Measurements from ENCODE around the gene CCT6B. TPM values are rescaled to one million over a fixed set of nuclear protein-coding genes. Genes with fewer than 3 reads are reported as not detected.

CCT6B gene, protein sequence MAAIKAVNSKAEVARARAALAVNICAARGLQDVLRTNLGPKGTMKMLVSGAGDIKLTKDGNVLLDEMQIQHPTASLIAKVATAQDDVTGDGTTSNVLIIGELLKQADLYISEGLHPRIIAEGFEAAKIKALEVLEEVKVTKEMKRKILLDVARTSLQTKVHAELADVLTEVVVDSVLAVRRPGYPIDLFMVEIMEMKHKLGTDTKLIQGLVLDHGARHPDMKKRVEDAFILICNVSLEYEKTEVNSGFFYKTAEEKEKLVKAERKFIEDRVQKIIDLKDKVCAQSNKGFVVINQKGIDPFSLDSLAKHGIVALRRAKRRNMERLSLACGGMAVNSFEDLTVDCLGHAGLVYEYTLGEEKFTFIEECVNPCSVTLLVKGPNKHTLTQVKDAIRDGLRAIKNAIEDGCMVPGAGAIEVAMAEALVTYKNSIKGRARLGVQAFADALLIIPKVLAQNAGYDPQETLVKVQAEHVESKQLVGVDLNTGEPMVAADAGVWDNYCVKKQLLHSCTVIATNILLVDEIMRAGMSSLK
- 1 to 10 TPM; 2.6 to 5.8 (median 4.5) TPM for total RNA-seq

DNA sequence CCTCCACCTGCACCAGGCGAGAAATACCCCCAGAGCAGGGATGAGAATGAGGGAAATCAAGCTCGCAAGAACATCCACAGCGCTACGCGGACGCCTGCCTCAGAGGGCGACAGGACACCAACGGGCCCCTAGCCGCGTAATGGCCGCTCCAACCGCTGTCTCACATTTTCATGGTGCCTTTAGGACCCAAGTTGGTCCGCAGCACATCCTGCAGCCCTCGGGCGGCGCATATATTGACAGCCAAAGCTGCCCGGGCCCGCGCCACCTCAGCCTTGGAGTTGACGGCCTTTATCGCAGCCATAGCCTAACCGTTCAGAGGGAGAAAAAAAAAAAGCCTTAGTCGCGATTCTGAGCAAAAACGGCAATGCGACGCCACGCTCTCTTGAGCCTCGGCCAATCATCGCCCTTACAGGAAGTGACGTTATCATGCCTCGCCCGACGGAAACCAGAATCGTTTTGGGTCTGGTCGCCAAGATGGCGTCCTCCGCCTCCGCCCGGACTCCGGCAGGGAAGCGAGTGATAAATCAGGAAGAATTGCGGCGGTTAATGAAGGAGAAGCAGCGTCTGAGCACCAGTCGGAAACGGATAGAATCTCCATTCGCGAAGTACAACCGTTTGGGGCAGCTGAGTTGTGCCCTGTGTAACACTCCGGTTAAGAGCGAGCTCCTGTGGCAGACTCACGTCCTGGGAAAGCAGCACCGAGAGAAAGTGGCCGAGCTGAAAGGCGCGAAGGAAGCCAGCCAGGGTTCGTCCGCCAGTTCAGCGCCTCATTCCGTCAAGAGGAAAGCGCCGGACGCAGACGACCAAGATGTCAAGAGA is at the start of gene CCT6B, which contains the start of gene ZNF830:
Gene CCT6B, minus strand, starts transcription at position 368 of the 819 bp plus-strand sequence. Its CDS starts 67 bp downstream, at position 301.
Gene ZNF830, plus strand, starts transcription at position 448 of the 819 bp plus-strand sequence. Its CDS starts 27 bp downstream, at position 475.
- WGBS, result under 1% methylated on average over 46 of the region's 65 CpGs
- H3K4me1 ChIP-seq, result peaks cover 22 to 32% (median 28%) of the 10 kb centered on the region in 4 donors
- peaks cover 11 to 33% (median 23%) of the 10 kb centered on the region in 4 donors for H3K36me3 ChIP-seq
- peak within 1 kb of the TSS; percentile 78 to 95 (median 86) for H3K4me3 ChIP-seq
- TF ChIP-seq POLR2AphosphoS5 (IDR thresholded peaks at IDR 0.05) (peak; percentile 97 to 98), EP300 (IDR thresholded peaks at IDR 0.05) (no peak)
- TF ChIP-seq, protein P1, sequence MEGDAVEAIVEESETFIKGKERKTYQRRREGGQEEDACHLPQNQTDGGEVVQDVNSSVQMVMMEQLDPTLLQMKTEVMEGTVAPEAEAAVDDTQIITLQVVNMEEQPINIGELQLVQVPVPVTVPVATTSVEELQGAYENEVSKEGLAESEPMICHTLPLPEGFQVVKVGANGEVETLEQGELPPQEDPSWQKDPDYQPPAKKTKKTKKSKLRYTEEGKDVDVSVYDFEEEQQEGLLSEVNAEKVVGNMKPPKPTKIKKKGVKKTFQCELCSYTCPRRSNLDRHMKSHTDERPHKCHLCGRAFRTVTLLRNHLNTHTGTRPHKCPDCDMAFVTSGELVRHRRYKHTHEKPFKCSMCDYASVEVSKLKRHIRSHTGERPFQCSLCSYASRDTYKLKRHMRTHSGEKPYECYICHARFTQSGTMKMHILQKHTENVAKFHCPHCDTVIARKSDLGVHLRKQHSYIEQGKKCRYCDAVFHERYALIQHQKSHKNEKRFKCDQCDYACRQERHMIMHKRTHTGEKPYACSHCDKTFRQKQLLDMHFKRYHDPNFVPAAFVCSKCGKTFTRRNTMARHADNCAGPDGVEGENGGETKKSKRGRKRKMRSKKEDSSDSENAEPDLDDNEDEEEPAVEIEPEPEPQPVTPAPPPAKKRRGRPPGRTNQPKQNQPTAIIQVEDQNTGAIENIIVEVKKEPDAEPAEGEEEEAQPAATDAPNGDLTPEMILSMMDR (IDR thresholded peaks at IDR 0.05), result peak in 1 of 3 experiments; percentile 13
- peak; percentile 98 for DNase-seq (ENCODE audit: extremely low spot score)
- peak within 1 kb of the TSS; percentile 92 to 96 (median 94) for H3K27ac ChIP-seq (replicated peaks in 1 of 4)
- intact Hi-C loops (cut with DNase I), result loop anchor here (2.0 kb wide), 1 partner anchor 127 kb away; no protein-coding TSS in a partner anchor
- no peaks in the 10 kb centered on the region for H3K9me3 ChIP-seq
- H3K27me3 ChIP-seq, result no peaks in the 10 kb centered on the region

DNA sequence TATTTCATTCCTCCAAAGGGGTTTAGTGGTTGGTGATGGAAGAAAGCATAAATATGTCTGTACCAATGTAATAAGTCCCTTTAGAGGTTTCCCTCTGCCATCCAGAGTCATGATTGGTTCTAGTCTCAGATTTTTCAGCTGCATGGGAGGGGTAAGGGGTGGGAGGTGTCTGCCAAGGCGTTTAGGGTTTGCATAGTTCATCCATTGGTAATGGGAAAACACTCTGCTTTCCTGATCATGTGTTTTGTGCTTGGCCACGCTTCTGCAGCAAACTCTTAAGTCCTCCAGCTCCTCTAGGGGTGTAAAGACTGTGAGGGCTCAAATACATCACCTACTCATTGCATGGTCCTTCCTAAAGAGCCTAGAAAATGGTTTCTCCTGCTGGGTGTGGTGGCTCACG is 48.8 kb upstream of the CCT6B start:
- Histone ChIP-seq H3K4me1 (no peaks in the 10 kb centered on the region), H3K4me3 (no peak overlapping the region), H3K9me3 (no peaks in the 10 kb centered on the region), H3K27me3 (no peaks in the 10 kb centered on the region), H3K36me3 (peaks cover 10 to 84% (median 57%) of the 10 kb centered on the region in 4 donors), H3K27ac (replicated peaks in 1 of 4) (no peak overlapping the region)
- no peak for DNase-seq (ENCODE audit: extremely low spot score)
- intact Hi-C loops (cut with DNase I), result no loop called here
- TF ChIP-seq EP300 (IDR thresholded peaks at IDR 0.05), result no peak
- no peak for TF ChIP-seq POLR2AphosphoS5 (IDR thresholded peaks at IDR 0.05)
- TF ChIP-seq, protein P1 (IDR thresholded peaks at IDR 0.05), result no peak
- TF ChIP-seq POLR2A (IDR thresholded peaks at IDR 0.05; ENCODE audit: low read depth), result no peak
- 87% methylated on average over 3 of the region's 3 CpGs for WGBS

DNA sequence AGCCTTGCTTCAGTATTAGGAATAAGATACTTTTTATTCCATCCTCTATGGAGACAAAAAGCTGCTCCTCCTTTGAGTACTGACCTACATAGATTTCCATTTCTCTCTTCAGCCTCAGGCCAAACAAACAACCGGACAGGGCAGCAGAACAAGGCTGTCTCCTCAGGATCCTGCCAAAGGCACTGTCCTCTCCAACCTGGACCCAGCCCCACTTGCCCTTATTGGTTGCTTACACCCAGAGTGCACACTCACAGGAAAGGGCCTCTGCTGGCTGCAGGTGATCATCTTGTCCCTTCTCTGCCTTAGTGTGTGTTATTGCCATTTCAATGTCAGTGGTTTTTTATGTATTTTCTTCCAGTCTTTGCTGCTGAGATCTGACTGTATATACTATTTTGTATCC is 45.7 kb upstream of the CCT6B start:
- no peaks in the 10 kb centered on the region for H3K9me3 ChIP-seq
- peaks cover 6 to 20% (median 17%) of the 10 kb centered on the region in 4 donors for H3K4me1 ChIP-seq
- no peaks in the 10 kb centered on the region for H3K27me3 ChIP-seq
- WGBS, result 71% methylated on average over 1 of the region's 1 CpG
- peaks cover 5 to 96% (median 62%) of the 10 kb centered on the region in 4 donors for H3K36me3 ChIP-seq
- intact Hi-C loops (cut with DNase I), result no loop called here
- DNase-seq (ENCODE audit: extremely low spot score), result no peak
- H3K27ac ChIP-seq (replicated peaks in 1 of 4), result no peak overlapping the region
- H3K4me3 ChIP-seq, result no peak overlapping the region
- TF ChIP-seq, protein P1 (IDR thresholded peaks at IDR 0.05), result no peak
- no peak for TF ChIP-seq EP300 (IDR thresholded peaks at IDR 0.05)

DNA sequence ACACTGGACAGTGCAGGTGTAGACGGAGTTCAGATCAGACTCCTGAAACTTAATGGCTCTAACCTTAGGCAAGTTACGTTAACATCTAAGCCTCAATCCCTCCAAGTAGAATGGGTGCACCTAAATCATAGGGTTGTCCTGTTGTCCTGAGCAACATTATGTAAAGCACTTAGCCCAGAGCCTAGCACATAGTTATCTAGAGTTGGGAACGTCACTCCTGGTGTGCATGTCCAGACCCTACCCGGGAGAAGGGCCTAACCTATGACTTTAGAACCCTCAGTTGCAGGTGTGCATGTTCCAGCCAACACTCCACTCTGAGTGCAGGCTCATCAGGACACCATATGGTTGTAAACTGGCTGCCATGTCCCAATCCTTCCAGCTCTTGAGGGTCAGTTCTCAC is 45.1 kb upstream of the CCT6B start:
- Histone ChIP-seq H3K4me3 (no peak overlapping the region), H3K9me3 (no peaks in the 10 kb centered on the region), H3K27me3 (no peaks in the 10 kb centered on the region), H3K36me3 (peaks cover 0 to 96% (median 62%) of the 10 kb centered on the region in 4 donors), H3K27ac (replicated peaks in 1 of 4) (peak overlapping the region in 1 of 4 donors; percentile 6), H3K4me1 (peaks cover 6 to 26% (median 23%) of the 10 kb centered on the region in 4 donors)
- DNase-seq (ENCODE audit: extremely low spot score), result no peak
- 87% methylated on average over 4 of the region's 4 CpGs for WGBS
- intact Hi-C loops (cut with DNase I), result no loop called here
- TF ChIP-seq, protein P1 (IDR thresholded peaks at IDR 0.05), result no peak
- no peak for TF ChIP-seq EP300 (IDR thresholded peaks at IDR 0.05)
- no peak for TF ChIP-seq POLR2A (IDR thresholded peaks at IDR 0.05; ENCODE audit: low read depth)
- no peak for TF ChIP-seq POLR2AphosphoS5 (IDR thresholded peaks at IDR 0.05)

Measured in esophagus muscularis mucosa (tissue), 4 donors.